Activated gamma-delta T cell treated with Interleukin-2 at 50 U/mL for 16 hours (primary cell): Measurements from ENCODE around the gene KRTAP2-4.
"Not testable (repeated sequence)": the region's sequence is repeated elsewhere in the genome, so short reads cannot be mapped to it uniquely, and the experiment has no call there.

Experiments used
- DNase-seq: peaks from one replicate; pipeline ENCODE4 v3.0.0-alpha.2; 2020

KRTAP2-4 gene

DNA sequence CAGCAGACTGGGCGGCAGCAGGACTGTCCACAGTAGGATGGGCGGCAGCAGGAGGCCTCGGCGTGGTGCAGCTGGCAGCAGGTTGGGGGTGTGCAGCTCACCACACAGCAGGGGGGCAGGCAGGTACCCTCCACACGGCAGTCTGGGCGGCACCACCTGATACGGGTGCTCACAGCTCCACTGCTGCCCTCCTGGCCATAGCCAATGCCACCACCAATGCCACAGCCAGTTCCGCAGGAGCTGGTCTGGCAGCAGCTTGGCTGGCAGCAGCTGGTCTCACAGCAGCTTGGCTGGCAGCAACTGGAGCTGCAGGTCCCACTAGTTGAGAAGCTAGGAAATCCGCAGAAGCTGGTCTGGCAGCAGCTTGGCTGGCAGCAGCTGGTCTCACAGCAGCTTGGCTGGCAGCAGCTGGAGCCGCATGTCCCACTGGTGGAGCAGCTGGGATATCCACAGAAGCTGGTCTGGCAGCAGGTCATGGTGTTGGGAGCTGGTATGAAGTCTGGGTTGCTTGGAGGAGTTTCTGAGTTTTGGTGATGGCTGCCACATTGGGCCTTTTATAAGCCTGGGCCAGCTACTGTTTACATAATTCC lies 31.2 kb downstream of the KRTAP2-4 start, which contains the start of gene KRTAP1-3:
KRTAP1-3 (minus strand) TSS at position 529 of the 590 bp plus-strand sequence; CDS start at position 476, 53 bp downstream.
- not testable (repeated sequence) for DNase-seq

DNA sequence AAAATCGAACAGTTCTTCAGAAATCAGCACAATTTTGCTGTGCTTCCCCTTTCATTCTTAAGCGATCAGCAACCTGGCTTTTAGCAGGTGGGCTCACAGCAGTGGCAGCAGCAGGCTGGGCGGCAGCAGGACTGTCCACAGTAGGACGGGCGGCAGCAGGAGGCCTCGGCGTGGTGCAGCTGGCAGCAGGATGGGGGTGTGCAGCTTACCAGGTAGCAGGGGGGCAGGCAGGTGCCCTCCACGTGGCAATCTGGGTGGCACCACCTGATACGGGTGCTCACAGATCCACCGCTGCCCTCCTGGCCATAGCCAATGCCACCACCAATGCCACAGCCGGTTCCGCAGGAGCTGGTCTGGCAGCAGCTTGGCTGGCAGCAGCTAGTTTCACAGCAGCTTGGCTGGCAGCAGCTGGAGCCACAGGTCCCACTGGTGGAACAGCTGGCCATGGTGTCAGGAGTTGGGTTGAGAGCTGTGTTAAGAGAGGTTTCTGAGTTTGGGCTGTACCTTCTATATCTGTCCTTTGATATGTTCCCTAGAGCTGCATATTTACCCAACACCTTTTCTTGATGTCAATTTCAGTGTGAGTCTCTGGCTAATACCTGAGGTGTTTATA lies 35.9 kb downstream of the KRTAP2-4 start, which contains the start of gene KRTAP1-4:
KRTAP1-4 (minus strand) TSS at position 563 of the 613 bp plus-strand sequence; CDS start at position 446, 117 bp downstream.
- DNase-seq = no peak

GRCh38 chr17:41026715-41027471 lies 38.8 kb downstream of the KRTAP2-4 start, which contains the start of gene KRTAP1-5:
TSS of gene KRTAP1-5 (minus strand) at chr17:41027208. CDS start at chr17:41027155, 53 bp downstream.
- DNase-seq = no peak

DNA sequence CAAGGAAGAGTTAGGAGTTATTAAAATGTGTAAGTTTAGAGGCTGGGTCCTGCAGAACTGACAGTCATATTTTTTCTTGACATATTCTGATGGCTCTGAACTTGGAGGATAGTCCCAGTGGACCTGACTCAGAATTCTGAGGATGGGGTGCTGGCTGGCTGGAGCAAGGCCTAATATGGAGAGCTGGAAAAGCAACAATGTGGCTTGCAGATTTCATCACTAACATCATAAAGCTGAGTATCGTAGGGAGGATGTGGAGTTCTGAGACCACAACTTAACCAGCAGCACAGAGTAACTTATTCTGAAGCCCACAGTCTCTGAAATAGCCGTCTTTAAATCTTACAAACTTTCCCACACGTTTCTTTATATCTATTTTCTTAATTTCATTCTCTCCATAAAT lies 41.0 kb downstream of the KRTAP2-4 start:
- no peak for DNase-seq

- no peak for DNase-seq
These were observed 45.3 kb downstream of the KRTAP2-4 start for GRCh38 chr17:41020336-41020735.

DNA sequence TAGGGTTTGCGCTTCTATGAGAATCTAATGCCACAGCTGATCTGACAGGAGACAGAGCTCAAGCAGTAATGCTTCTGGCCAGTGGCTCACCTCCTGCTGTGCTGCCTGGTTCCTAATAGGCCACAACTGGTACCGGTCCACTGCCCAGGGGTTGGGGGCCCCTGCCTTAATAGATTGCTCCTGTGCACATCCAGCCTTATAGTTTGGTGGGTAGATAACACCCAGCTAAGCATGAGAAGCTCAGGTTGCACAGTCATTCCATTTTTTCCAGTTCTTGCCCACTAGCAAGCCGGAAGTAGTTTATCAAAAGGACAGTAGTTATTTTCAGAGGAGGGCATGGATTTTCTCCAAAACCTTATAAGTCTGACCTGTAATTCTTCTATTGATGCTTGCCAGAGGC lies 46.3 kb downstream of the KRTAP2-4 start:
- DNase-seq = no peak

- DNase-seq = no peak
These were observed 47.1 kb downstream of the KRTAP2-4 start for GRCh38 chr17:41018541-41018940.

GRCh38 chr17:41016578-41017215 lies 49.0 kb downstream of the KRTAP2-4 start:
- no peak for DNase-seq

- no peak for DNase-seq
These were observed 50.2 kb downstream of the KRTAP2-4 start for GRCh38 chr17:41015454-41015853.
